ENCODE data around the gene SLC10A1. TPM values are rescaled to one million over a fixed set of nuclear protein-coding genes. Genes with fewer than 3 reads are reported as not detected.

The SLC10A1 gene
- total RNA-seq, 4 donors from 2014 or later, result not detected

DNA sequence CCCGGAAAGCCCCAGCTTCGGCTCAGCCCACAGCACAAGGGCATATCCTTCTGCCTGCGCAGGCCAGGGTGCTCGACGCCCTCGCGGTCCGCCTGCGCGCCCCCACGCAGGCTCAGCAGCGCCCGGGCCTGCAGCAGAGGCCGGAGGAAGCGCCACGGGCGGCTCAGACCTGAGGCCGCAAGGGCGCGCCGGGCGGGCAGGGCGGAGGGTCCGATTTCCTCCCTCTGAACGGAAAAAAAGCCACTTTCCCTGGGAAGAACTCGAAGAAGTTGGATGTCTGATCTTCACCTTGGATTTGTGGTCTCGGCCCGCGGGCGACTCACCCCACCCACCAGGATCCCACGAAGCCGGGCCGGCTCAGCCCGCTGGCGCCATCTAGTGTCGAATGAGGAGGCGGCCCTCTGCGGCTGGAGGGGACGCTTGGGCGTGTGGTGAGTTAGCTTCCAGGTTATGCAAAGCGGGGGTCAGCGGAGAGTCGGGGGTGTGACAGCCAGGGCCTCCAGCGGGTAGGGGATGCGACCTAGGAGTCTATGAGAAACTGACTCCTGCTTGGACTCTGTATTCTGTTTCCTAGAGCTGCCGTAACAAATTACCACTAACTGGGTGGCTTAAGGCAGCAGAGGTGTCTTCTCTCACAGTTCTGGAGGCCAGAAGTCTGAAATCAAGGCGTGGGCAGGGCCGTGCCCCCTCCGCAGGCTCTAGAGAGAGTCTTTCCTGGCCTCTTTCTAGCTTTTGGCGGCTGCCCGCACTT is 70.1 kb downstream of the SLC10A1 start:
- intact Hi-C loops (cut with DNase I), result no loop called here
- H3K4me3 ChIP-seq, result peak overlapping the region; percentile 26 to 70 (median 45)
- 5 to 9% methylated on average over 4 to 18 of the region's 51 CpGs for WGBS, 2 donors
- TF ChIP-seq CTCF (IDR thresholded peaks at IDR 0.05) (peak; percentile 94 to 99 (median 97)), POLR2A (IDR thresholded peaks at IDR 0.05) (no peak)
- no peaks in the 10 kb centered on the region for H3K36me3 ChIP-seq
- H3K27me3 ChIP-seq, result no peaks in the 10 kb centered on the region
- peak overlapping the region; percentile 56 to 78 (median 64) for H3K27ac ChIP-seq
- no peaks in the 10 kb centered on the region for H3K9me3 ChIP-seq
- DNase-seq, result peak; percentile 27
- peaks cover 16 to 29% (median 18%) of the 10 kb centered on the region in 3 donors for H3K4me1 ChIP-seq

Small RNA genes lying within 50 kb of the gene (small RNA-seq; reads per million reads assigned to genes)
- 0 reads per million in 4 donors for gene RF00614

Other genes with a start within 250 kb of the SLC10A1 start
- gene CCDC177, start 222.4 kb downstream of the SLC10A1 start, total RNA-seq, result under 1 TPM in 1 of 4 donors, not detected in 3; 0.22 TPM
- 10 to 100 TPM; 22.4 to 43.1 (median 27.8) TPM for gene SUSD6, start 185.6 kb downstream of the SLC10A1 start, total RNA-seq
- gene SRSF5, start 30.1 kb downstream of the SLC10A1 start, total RNA-seq, result 100 to 1,000 TPM in 3 of 4 donors, 10 to 100 TPM in 1; 94.3 to 382 (median 173) TPM
- gene SMOC1, start 82.2 kb upstream of the SLC10A1 start, total RNA-seq, result 1 to 10 TPM in 1 of 4 donors, not detected in 3; 1.1 TPM